Measurements from ENCODE around the gene GALNT12. TPM values are rescaled to one million over a fixed set of nuclear protein-coding genes. Genes with fewer than 3 reads are reported as not detected.

Gene GALNT12
- total RNA-seq, 1 experiment from 2014 or later, result 31.2 TPM

- Histone ChIP-seq H3K4me2 (ENCODE audit: low read length) (peak overlapping the region; percentile 64), H3K9me2 (ENCODE audit: insufficient read depth) (no peaks in the 10 kb centered on the region), H3K36me3 (ENCODE audit: control insufficient read depth in 1 of 2, insufficient read depth in 2 of 2, low read length in 2 of 2) (peaks cover 0 to 27% of the 10 kb centered on the region in 2 experiments; a peak in 1 of 4 replicates), H3K27me3 (ENCODE audit: insufficient read depth, low read length) (no peaks in the 10 kb centered on the region), H2AFZ (ENCODE audit: low read depth, low read length, poor library complexity, severe bottlenecking) (no peak overlapping the region), H3K79me2 (ENCODE audit: insufficient read depth, low read length) (no peaks in the 10 kb centered on the region), H3K9me3 (ENCODE audit: control insufficient read depth in 1 of 2, insufficient read depth in 1 of 2, low read depth in 1 of 2, low read length in 2 of 2) (no peaks in the 10 kb centered on the region), H4K20me1 (ENCODE audit: insufficient read depth) (no peaks in the 10 kb centered on the region), H3K9ac (ENCODE audit: low read length) (peak overlapping the region; percentile 49), H3K27ac (ENCODE audit: low read depth, low read length) (peak overlapping the region; percentile 57; the same call in 1 of the 2 replicates), H3K4me1 (ENCODE audit: control insufficient read depth in 1 of 2, insufficient read depth in 2 of 2, low read length in 2 of 2) (peaks cover 20 to 35% of the 10 kb centered on the region in 2 experiments), H3K4me3 (replicated peaks in 1 of 2; ENCODE audit: low read depth in 1 of 2, low read length in 2 of 2) (peak overlapping the region in 1 of 2 experiments; percentile 34; a peak in 2 of 4 replicates)
- ChIA-PET CTCF (interaction anchor here (1.3 kb wide), 1 partner anchor 10 kb away, joined by 4 read pairs; no protein-coding TSS in a partner anchor), POLR2A (no interaction called here), RAD21 (ENCODE audit: low non-redundant PET in 1 of 2, low total read pairs in 2 of 2, uncharacterized antibody in 2 of 2, unreplicated experiment in 2 of 2) (no interaction called here)
- DNase-seq (ENCODE audit: low read depth, low spot score) (peak; percentile 89), ATAC-seq (peak; percentile 88)
- no peak for TF ChIP-seq EZH2 (IDR thresholded peaks at IDR 0.05)
- no peak for TF ChIP-seq YY1 (IDR thresholded peaks at IDR 0.05; ENCODE audit: extremely low read depth, insufficient replicate concordance, low read depth, low read length)
- peak; percentile 47 for TF ChIP-seq MAX (IDR thresholded peaks at IDR 0.05)
- TF ChIP-seq REST (IDR thresholded peaks at IDR 0.05; ENCODE audit: low read depth), result no peak
- TF ChIP-seq ZNF274 (IDR thresholded peaks at IDR 0.05; ENCODE audit: low read depth, low read length), result no peak
- TF ChIP-seq CBX3 (IDR thresholded peaks at IDR 0.05; ENCODE audit: low read depth), result peak; percentile 62; the same call in 1 of the 2 replicates
- peak; percentile 25; the same call in 1 of the 2 replicates for TF ChIP-seq EGR1 (IDR thresholded peaks at IDR 0.05; ENCODE audit: low read depth)
- TF ChIP-seq ZFX (IDR thresholded peaks at IDR 0.05), result no peak
- TF ChIP-seq POLR2AphosphoS5 (IDR thresholded peaks at IDR 0.05; ENCODE audit: low read depth, low read length), result peak; percentile 30; the same call in 1 of the 2 replicates
- peak; percentile 80 for TF ChIP-seq SP1 (IDR thresholded peaks at IDR 0.05; ENCODE audit: low read depth)
- TF ChIP-seq RAD21 (IDR thresholded peaks at IDR 0.05; ENCODE audit: low read depth), result peak; percentile 21; the same call in 1 of the 2 replicates
- peak; percentile 69; the same call in 1 of the 2 replicates for TF ChIP-seq SIN3A (IDR thresholded peaks at IDR 0.05; ENCODE audit: low read depth)
- no peak for TF ChIP-seq ZBTB33 (IDR thresholded peaks at IDR 0.05; ENCODE audit: extremely low read depth, insufficient replicate concordance, low read length)
- TF ChIP-seq FOSL1 (IDR thresholded peaks at IDR 0.05; ENCODE audit: low read depth), result peak; percentile 82
- TF ChIP-seq ATF3 (IDR thresholded peaks at IDR 0.05), result no peak
- peak; percentile 85 for TF ChIP-seq JUND (IDR thresholded peaks at IDR 0.05)
- no peak for TF ChIP-seq TCF7L2 (IDR thresholded peaks at IDR 0.05; ENCODE audit: borderline replicate concordance, extremely low read depth, insufficient read depth, insufficient read length)
- intact Hi-C loops (cut with micrococcal nuclease), result no loop called here
- no TSS peak for BruUV-seq (replicated peaks)
Measured at GRCh38 chr9:98781588-98782383, 25.7 kb upstream of the GALNT12 start.
